GM23338 (cell line): ENCODE results near the gene GOT2. TPM values are rescaled to one million over a fixed set of nuclear protein-coding genes. Genes with fewer than 3 reads are reported as not detected.

Source experiments
- ATAC-seq: fragments of 200-7000 bp; cut with Tn5 transposase; 3 replicates; pipeline ENCODE4 v1.9.1; 2020
- DNase-seq: peaks from one replicate; pipeline ENCODE4 v3.0.0-alpha.2; 2015; ENCODE audit warnings: low spot score
- H2AFZ ChIP-seq: fragments of 200-600 bp; sonication (generic); 2 replicates; pipeline ENCODE4 v1.8.0; 2016; ENCODE audit warnings: antibody characterized with exemption, mild to moderate bottlenecking, moderate library complexity
- H3F3A ChIP-seq: fragments of 200-600 bp; sonication (generic); replicated peaks from 2 replicates; pipeline ENCODE4 v1.8.0; 2017; ENCODE audit warnings: antibody characterized with exemption, mixed run types, low read depth
- H3K27ac ChIP-seq: fragments of 200-600 bp; sonication (generic); 2 replicates; pipeline ENCODE4 v1.6.1; 2016; ENCODE audit warnings: low read depth
- H3K27me3 ChIP-seq: fragments of 200-600 bp; sonication (generic); 2 replicates; pipeline ENCODE4 v1.8.0; 2016; ENCODE audit warnings: mild to moderate bottlenecking, mixed run types, moderate library complexity; ENCODE audit not compliant: insufficient read depth
- H3K36me3 ChIP-seq: fragments of 200-600 bp; sonication (generic); 2 replicates; pipeline ENCODE4 v1.8.0; 2016; ENCODE audit warnings: mild to moderate bottlenecking; ENCODE audit not compliant: insufficient read depth
- H3K4me1 ChIP-seq: fragments of 200-600 bp; sonication (generic); 2 replicates; pipeline ENCODE4 v1.8.0; 2016; ENCODE audit warnings: mild to moderate bottlenecking, moderate library complexity; ENCODE audit not compliant: insufficient read depth
- H3K4me2 ChIP-seq: fragments of 200-600 bp; sonication (generic); 2 replicates; pipeline ENCODE4 v1.7.1; 2017; ENCODE audit warnings: mixed run types
- H3K4me3 ChIP-seq: fragments of 200-600 bp; sonication (generic); 2 replicates; pipeline ENCODE4 v1.6.1; 2016; ENCODE audit warnings: mixed run types
- H3K79me2 ChIP-seq: fragments of 200-600 bp; sonication (generic); replicated peaks from 2 replicates; pipeline ENCODE4 v1.8.0; 2017; ENCODE audit warnings: mild to moderate bottlenecking; ENCODE audit not compliant: insufficient read depth
- H3K9me2 ChIP-seq: fragments of 200-600 bp; sonication (generic); 2 replicates; pipeline ENCODE4 v1.8.0; 2017; ENCODE audit not compliant: insufficient read depth
- H4K20me1 ChIP-seq: fragments of 200-600 bp; sonication (generic); replicated peaks from 2 replicates; pipeline ENCODE4 v1.8.0; 2017; ENCODE audit warnings: mild to moderate bottlenecking; ENCODE audit not compliant: insufficient read depth
- H3K27ac Mint-ChIP-seq: 2 replicates; pipeline ENCODE4 v1.8.0; 2020; ENCODE audit warnings: inconsistent platforms, mild to moderate bottlenecking, moderate library complexity, mixed read lengths
- H3K27me3 Mint-ChIP-seq: 3 replicates; pipeline ENCODE4 v1.8.0; 2022; ENCODE audit warnings: low read depth, mild to moderate bottlenecking, moderate library complexity, mixed read lengths, inconsistent platforms; ENCODE audit not compliant: insufficient read depth, poor library complexity
- H3K36me3 Mint-ChIP-seq: 3 replicates; pipeline ENCODE4 v1.8.0; 2021; ENCODE audit warnings: low read depth, mild to moderate bottlenecking, inconsistent platforms, moderate library complexity, mixed read lengths
- H3K4me1 Mint-ChIP-seq: 3 replicates; pipeline ENCODE4 v1.8.0; 2020; ENCODE audit warnings: mild to moderate bottlenecking, inconsistent platforms, mixed read lengths
- H3K4me3 Mint-ChIP-seq: 3 replicates; pipeline ENCODE4 v1.8.0; 2021; ENCODE audit warnings: moderate library complexity, mild to moderate bottlenecking, inconsistent platforms, mixed read lengths
- H3K9me3 Mint-ChIP-seq: 3 replicates; pipeline ENCODE4 v1.8.0; 2020; ENCODE audit warnings: moderate library complexity, mild to moderate bottlenecking, inconsistent platforms, mixed read lengths
- CREB1 ChIP-seq: fragments of 250-450 bp; sonication (Bioruptor Pico); IDR thresholded peaks from 2 replicates; pipeline ENCODE4 v1.5.0; 2020; ENCODE audit warnings: low read depth, mild to moderate bottlenecking, moderate library complexity
- EZH2phosphoT487 ChIP-seq: fragments of 200-600 bp; sonication (generic); IDR thresholded peaks from one replicate; pipeline ENCODE4 v1.8.1; 2018; ENCODE audit warnings: antibody characterized with exemption; ENCODE audit not compliant: unreplicated experiment
- NANOG ChIP-seq: IDR thresholded peaks from 2 replicates; pipeline ENCODE4 v1.6.1; 2016; ENCODE audit warnings: antibody characterized with exemption, borderline replicate concordance
- POLR2AphosphoS5 ChIP-seq: IDR thresholded peaks from 2 replicates; pipeline ENCODE4 v1.6.1; 2016; ENCODE audit warnings: antibody characterized with exemption, low read depth
- ZNF331 ChIP-seq: fragments of 250-450 bp; sonication (Bioruptor Pico); IDR thresholded peaks from 2 replicates; pipeline ENCODE4 v1.5.0; 2020; ENCODE audit warnings: low read depth, mild to moderate bottlenecking, moderate library complexity
- polyA plus RNA-seq: library from polyadenylated mRNA; unstranded; fragments of >200 nt; fragmentation: Nextera tagmentation; extraction: Ambion mirVana; gene quantifications from 2 replicates; pipeline ENCODE4 v1.2.1, GENCODE V29; 2016
- total RNA-seq: library from RNA; depleted of rRNA; stranded (reverse); fragments of >200 nt; shearing (Covaris generic); gene quantifications from 2 replicates; pipeline ENCODE4 v1.2.3, GENCODE V29; 2014
- TF ChIP-seq, protein P1 (sequence below): IDR thresholded peaks from one replicate; pipeline ENCODE4 v1.6.1; 2018; ENCODE audit warnings: antibody characterized with exemption; ENCODE audit not compliant: unreplicated experiment
- TF ChIP-seq, protein P2 (sequence below), 2 experiments: fragments of 200-600 bp in 1 of 2; sonication (generic) in 1 of 2; conservative IDR thresholded peaks; 2 replicates each; pipeline versions ENCODE4 v1.5.1 to v1.6.1; 2016 to 2017; ENCODE audit warnings: antibody characterized with exemption in 2 of 2, low read depth in 2 of 2, mild to moderate bottlenecking in 2 of 2, moderate library complexity in 1 of 2

The GOT2 gene
- total and polyA plus RNA-seq, 2 experiments from 2014 or later = 133 to 205 TPM

DNA sequence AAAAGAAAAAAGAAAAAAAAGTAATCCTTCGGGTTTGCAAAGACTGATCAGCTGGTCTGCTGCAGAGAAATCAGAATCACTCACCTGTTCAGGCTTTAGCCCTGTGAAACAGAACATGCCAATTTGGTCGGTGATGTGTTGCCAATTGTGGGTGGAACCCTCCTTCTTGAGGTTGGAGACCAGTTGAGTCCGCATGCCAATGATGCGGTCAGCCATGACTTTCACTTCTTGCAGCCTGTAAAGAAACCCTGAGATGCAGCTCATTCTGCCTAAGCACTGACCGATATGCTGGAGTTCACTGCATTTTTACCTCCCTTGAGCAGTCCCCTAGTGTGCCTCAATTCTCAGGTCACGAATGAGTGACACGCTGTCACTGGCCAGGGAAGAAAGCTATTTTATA lies 24.8 kb downstream of the GOT2 start (continued):
- TF ChIP-seq, protein P1, sequence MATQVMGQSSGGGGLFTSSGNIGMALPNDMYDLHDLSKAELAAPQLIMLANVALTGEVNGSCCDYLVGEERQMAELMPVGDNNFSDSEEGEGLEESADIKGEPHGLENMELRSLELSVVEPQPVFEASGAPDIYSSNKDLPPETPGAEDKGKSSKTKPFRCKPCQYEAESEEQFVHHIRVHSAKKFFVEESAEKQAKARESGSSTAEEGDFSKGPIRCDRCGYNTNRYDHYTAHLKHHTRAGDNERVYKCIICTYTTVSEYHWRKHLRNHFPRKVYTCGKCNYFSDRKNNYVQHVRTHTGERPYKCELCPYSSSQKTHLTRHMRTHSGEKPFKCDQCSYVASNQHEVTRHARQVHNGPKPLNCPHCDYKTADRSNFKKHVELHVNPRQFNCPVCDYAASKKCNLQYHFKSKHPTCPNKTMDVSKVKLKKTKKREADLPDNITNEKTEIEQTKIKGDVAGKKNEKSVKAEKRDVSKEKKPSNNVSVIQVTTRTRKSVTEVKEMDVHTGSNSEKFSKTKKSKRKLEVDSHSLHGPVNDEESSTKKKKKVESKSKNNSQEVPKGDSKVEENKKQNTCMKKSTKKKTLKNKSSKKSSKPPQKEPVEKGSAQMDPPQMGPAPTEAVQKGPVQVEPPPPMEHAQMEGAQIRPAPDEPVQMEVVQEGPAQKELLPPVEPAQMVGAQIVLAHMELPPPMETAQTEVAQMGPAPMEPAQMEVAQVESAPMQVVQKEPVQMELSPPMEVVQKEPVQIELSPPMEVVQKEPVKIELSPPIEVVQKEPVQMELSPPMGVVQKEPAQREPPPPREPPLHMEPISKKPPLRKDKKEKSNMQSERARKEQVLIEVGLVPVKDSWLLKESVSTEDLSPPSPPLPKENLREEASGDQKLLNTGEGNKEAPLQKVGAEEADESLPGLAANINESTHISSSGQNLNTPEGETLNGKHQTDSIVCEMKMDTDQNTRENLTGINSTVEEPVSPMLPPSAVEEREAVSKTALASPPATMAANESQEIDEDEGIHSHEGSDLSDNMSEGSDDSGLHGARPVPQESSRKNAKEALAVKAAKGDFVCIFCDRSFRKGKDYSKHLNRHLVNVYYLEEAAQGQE = no peak

GRCh38 chr16:58699151-58699550 lies 35.0 kb downstream of the GOT2 start:
- H3K4me1 Mint-ChIP-seq = no peaks in the 10 kb centered on the region
- DNase-seq (no peak), ATAC-seq (no peak)
- TF ChIP-seq, protein P1 = no peak
- TF ChIP-seq ZNF331 (no peak), NANOG (no peak), CREB1 (no peak), EZH2phosphoT487 (no peak)
- no peak overlapping the region for H3K4me2 ChIP-seq
- H3K36me3 Mint-ChIP-seq = no peaks in the 10 kb centered on the region
- H4K20me1 ChIP-seq = no peaks in the 10 kb centered on the region
- no peak overlapping the region for H2AFZ ChIP-seq
- H3K79me2 ChIP-seq = no peaks in the 10 kb centered on the region
- H3K4me3 ChIP-seq = no peak overlapping the region
- no peaks in the 10 kb centered on the region for H3K9me2 ChIP-seq
- H3K27me3 Mint-ChIP-seq = peaks cover 3% of the 10 kb centered on the region
- no peaks in the 10 kb centered on the region for H3K27me3 ChIP-seq
- no peak overlapping the region for H3K4me3 Mint-ChIP-seq
- H3F3A ChIP-seq = no peaks in the 10 kb centered on the region
- H3K27ac ChIP-seq = no peak overlapping the region
- no peak overlapping the region for H3K27ac Mint-ChIP-seq
- H3K9me3 Mint-ChIP-seq = peaks cover 9% of the 10 kb centered on the region; the same call in 2 of the 3 replicates
- no peaks in the 10 kb centered on the region for H3K4me1 ChIP-seq
- no peaks in the 10 kb centered on the region for H3K36me3 ChIP-seq

DNA sequence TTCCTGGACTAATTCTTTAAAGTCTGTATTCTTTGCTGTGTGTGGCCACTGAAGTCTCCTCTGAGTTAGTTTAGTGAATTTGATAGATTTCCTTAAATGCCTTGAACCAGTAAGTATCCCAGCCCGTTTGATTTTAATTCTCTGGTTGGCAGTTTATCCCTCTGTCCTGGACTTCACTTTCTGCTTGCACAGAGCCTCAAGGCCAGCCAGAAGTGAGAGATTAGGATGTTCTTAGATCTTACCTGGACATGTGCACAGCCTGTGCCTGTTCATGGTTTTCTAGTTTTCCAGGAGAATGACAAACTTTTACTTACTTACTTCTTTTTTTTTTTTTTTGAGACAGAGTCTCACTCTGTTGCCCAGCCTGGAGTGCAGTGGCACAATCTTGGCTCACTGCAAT lies 38.7 kb downstream of the GOT2 start:
- H3K79me2 ChIP-seq = no peaks in the 10 kb centered on the region
- no peaks in the 10 kb centered on the region for H3K27me3 ChIP-seq
- H3K27me3 Mint-ChIP-seq = no peaks in the 10 kb centered on the region
- no peaks in the 10 kb centered on the region for H3K9me2 ChIP-seq
- H3K36me3 Mint-ChIP-seq = no peaks in the 10 kb centered on the region
- DNase-seq = no peak
- H3K4me2 ChIP-seq = no peak overlapping the region
- H2AFZ ChIP-seq = no peak overlapping the region
- no peaks in the 10 kb centered on the region for H3K4me1 ChIP-seq
- no peak overlapping the region for H3K4me3 Mint-ChIP-seq
- no peaks in the 10 kb centered on the region for H3K36me3 ChIP-seq
- no peak overlapping the region for H3K27ac Mint-ChIP-seq
- no peaks in the 10 kb centered on the region for H3F3A ChIP-seq
- no peak for TF ChIP-seq POLR2AphosphoS5
- no peak for TF ChIP-seq NANOG
- TF ChIP-seq ZNF331 = no peak
- TF ChIP-seq, protein P2, sequence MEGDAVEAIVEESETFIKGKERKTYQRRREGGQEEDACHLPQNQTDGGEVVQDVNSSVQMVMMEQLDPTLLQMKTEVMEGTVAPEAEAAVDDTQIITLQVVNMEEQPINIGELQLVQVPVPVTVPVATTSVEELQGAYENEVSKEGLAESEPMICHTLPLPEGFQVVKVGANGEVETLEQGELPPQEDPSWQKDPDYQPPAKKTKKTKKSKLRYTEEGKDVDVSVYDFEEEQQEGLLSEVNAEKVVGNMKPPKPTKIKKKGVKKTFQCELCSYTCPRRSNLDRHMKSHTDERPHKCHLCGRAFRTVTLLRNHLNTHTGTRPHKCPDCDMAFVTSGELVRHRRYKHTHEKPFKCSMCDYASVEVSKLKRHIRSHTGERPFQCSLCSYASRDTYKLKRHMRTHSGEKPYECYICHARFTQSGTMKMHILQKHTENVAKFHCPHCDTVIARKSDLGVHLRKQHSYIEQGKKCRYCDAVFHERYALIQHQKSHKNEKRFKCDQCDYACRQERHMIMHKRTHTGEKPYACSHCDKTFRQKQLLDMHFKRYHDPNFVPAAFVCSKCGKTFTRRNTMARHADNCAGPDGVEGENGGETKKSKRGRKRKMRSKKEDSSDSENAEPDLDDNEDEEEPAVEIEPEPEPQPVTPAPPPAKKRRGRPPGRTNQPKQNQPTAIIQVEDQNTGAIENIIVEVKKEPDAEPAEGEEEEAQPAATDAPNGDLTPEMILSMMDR (conservative IDR thresholded peaks at IDR 0.05; ENCODE audit: low read depth in 2 of 2) = no peak
- TF ChIP-seq EZH2phosphoT487 = no peak
- peaks cover 24% of the 10 kb centered on the region for H3K9me3 Mint-ChIP-seq
- no peaks in the 10 kb centered on the region for H3K4me1 Mint-ChIP-seq
- no peak for ATAC-seq
- H3K4me3 ChIP-seq = no peak overlapping the region
- no peak overlapping the region for H3K27ac ChIP-seq
- H4K20me1 ChIP-seq = no peaks in the 10 kb centered on the region
